Measurements from ENCODE around the gene MDK. TPM values are rescaled to one million over a fixed set of nuclear protein-coding genes. Genes with fewer than 3 reads are reported as not detected.
A peak's percentile ranks its signal among the peaks of the same experiment; 100 is the strongest.

Gene MDK
- total RNA-seq, 1 donor from 2014 or later, result 93.3 TPM

DNA sequence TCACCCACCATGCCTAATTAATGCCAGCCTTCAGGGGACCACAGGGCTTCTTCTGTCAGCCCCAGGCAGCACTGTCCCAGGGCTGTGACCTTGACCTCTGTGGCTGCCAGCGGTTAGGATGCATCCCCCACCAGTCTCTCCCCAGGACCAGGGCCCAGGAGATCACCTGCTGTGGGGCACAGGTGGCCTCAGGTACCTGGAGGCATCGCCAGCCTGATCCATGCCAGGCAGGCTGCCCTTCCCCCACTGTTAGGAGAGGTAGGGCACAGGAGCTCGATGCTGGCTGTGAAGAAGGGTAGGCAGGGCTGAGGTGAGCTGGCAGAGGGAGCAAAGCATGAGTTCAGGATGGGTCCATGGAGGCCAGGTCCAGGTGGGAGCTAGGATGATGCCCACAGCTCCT lies 16.7 kb upstream of the MDK start:
- intact Hi-C loops (cut with DNase I), result no loop called here
- TF ChIP-seq, protein P1, sequence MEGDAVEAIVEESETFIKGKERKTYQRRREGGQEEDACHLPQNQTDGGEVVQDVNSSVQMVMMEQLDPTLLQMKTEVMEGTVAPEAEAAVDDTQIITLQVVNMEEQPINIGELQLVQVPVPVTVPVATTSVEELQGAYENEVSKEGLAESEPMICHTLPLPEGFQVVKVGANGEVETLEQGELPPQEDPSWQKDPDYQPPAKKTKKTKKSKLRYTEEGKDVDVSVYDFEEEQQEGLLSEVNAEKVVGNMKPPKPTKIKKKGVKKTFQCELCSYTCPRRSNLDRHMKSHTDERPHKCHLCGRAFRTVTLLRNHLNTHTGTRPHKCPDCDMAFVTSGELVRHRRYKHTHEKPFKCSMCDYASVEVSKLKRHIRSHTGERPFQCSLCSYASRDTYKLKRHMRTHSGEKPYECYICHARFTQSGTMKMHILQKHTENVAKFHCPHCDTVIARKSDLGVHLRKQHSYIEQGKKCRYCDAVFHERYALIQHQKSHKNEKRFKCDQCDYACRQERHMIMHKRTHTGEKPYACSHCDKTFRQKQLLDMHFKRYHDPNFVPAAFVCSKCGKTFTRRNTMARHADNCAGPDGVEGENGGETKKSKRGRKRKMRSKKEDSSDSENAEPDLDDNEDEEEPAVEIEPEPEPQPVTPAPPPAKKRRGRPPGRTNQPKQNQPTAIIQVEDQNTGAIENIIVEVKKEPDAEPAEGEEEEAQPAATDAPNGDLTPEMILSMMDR (IDR thresholded peaks at IDR 0.05), result no peak
- no peaks in the 10 kb centered on the region for H3K9me3 ChIP-seq
- peaks cover 2 to 8% of the 10 kb centered on the region in 2 donors for H3K36me3 ChIP-seq
- no peak overlapping the region for H3K27ac ChIP-seq
- H3K4me1 ChIP-seq, result peaks cover 14 to 27% of the 10 kb centered on the region in 2 donors
- no peak for DNase-seq (ENCODE audit: low spot score in 2 of 2)
- no peaks in the 10 kb centered on the region for H3K27me3 ChIP-seq
- no peak overlapping the region for H3K4me3 ChIP-seq

DNA sequence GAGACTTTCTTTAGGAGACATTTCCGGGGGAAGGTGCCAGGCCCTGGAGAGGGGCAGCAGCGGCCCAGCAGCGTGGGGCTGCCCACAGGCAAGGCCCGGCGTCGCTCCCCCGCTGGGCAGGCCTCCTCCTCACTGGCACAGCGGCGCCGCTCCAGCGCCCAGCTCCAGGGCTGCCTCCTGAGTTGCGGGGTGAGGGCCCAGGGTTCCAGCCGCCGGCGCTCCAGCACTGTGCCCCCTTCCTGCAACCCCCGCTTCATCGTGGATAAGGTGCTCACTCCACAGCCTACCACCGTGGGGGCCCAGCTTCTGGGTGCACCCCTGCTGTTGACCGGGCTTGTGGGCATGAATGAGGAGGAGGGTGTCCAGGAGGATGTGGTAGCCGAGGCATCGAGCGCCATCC lies 15.2 kb upstream of the MDK start:
- Histone ChIP-seq H3K27me3 (no peaks in the 10 kb centered on the region), H3K36me3 (peaks cover 11 to 14% of the 10 kb centered on the region in 2 donors), H3K27ac (no peak overlapping the region), H3K4me3 (no peak overlapping the region), H3K4me1 (peaks cover 9 to 21% of the 10 kb centered on the region in 2 donors), H3K9me3 (no peaks in the 10 kb centered on the region)
- intact Hi-C loops (cut with DNase I), result no loop called here
- TF ChIP-seq, protein P1 (IDR thresholded peaks at IDR 0.05), result no peak
- DNase-seq (ENCODE audit: low spot score in 2 of 2), result no peak

DNA sequence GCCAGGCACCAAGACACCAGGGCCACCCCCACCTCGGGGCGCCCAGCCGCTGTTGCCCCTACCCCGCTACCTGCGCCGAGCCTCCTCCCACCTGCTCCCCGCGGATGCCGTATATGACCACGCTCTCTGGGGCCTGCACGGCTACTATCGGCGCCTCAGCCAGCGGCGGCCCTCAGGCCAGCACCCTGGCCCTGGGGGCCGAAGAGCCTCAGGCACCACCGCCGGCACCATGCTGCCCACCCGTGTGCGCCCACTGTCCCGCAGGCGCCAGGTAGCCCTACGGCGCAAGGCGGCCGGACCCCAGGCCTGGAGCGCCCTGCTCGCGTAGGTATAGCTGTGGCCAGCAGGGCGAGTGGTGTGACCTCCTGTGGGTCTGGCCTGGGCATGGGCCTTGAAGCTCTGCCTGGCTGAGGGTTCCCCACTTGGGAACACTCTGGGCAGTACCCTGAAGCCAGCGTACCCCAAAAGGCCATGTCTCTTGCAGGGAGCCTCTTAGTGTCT lies 14.8 kb upstream of the MDK start:
- Histone ChIP-seq H3K36me3 (peaks cover 16 to 17% of the 10 kb centered on the region in 2 donors), H3K27ac (no peak overlapping the region), H3K4me1 (peaks cover 9 to 18% of the 10 kb centered on the region in 2 donors), H3K27me3 (no peaks in the 10 kb centered on the region), H3K9me3 (no peaks in the 10 kb centered on the region), H3K4me3 (no peak overlapping the region)
- TF ChIP-seq, protein P1 (IDR thresholded peaks at IDR 0.05), result no peak
- DNase-seq (ENCODE audit: low spot score in 2 of 2), result no peak
- intact Hi-C loops (cut with DNase I), result loop anchor here (1.0 kb wide), 1 partner anchor 19 kb away; the partner anchor contains the start of gene DGKZ

DNA sequence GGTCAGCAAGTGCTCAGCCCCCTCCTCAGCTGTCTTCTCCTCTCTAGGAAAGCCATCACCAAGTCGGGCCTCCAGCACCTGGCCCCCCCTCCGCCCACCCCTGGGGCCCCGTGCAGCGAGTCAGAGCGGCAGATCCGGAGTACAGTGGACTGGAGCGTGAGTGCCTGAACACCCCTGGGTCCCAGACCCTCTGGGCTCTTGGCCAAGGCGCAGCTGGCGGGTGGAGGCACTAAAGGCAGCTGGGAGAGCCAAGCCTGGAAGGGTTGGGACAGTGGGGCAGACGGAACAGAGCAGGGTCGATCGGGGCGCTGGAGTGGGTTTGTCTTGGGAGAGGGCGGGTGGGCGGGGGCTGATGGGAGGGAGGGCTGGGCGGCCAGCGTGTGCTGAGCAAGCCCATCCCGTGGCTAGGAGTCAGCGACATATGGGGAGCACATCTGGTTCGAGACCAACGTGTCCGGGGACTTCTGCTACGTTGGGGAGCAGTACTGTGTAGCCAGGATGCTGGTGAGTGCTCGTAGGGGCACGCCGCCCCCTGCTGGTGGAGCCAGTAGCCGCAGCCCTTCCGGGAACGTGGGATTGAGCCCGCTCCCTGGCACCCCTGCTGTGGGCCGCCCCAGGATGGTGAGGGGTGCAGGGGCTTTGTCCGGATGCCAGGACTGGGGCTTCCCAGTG lies 14.1 kb upstream of the MDK start:
- TF ChIP-seq, protein P1 (IDR thresholded peaks at IDR 0.05), result peak; percentile 85 to 90 (median 87)
- Histone ChIP-seq H3K4me1 (peaks cover 9 to 13% of the 10 kb centered on the region in 2 donors), H3K36me3 (peaks cover 17 to 22% of the 10 kb centered on the region in 2 donors), H3K9me3 (no peaks in the 10 kb centered on the region), H3K27ac (no peak overlapping the region), H3K4me3 (no peak overlapping the region), H3K27me3 (no peaks in the 10 kb centered on the region)
- intact Hi-C loops (cut with DNase I), result loop anchor here (1.0 kb wide), 1 partner anchor 20 kb away; the partner anchor contains the start of gene DGKZ
- no peak for DNase-seq (ENCODE audit: low spot score in 2 of 2)

DNA sequence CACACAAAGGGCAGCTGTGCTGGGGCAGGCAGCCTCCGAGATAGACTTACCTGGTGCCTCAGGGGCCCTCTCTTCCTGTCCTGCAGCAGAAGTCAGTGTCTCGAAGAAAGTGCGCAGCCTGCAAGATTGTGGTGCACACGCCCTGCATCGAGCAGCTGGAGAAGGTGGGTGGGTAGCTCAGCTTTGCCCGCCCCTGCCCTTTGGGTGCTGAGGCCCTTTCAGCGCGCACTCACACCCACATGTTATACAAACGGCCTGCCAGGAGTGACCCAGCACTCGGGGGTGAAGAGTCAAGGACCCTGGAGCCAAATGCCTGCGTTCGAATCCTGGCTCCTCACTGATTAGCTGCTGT lies 13.6 kb upstream of the MDK start:
- Histone ChIP-seq H3K27ac (no peak overlapping the region), H3K27me3 (no peaks in the 10 kb centered on the region), H3K36me3 (peaks cover 17 to 24% of the 10 kb centered on the region in 2 donors), H3K9me3 (no peaks in the 10 kb centered on the region), H3K4me1 (peaks cover 9 to 11% of the 10 kb centered on the region in 2 donors), H3K4me3 (no peak overlapping the region)
- no peak for DNase-seq (ENCODE audit: low spot score in 2 of 2)
- intact Hi-C loops (cut with DNase I), result loop anchor here (1.0 kb wide), 1 partner anchor 21 kb away; the partner anchor contains the start of gene DGKZ
- TF ChIP-seq, protein P1 (IDR thresholded peaks at IDR 0.05), result no peak
